CD4-positive, alpha-beta T cell treated with Interleukin-4 for 4 hours (primary cell): Measurements from ENCODE around the gene HM13.

Experiments
- DNase-seq: peaks from one replicate; pipeline ENCODE4 v3.0.0-alpha.2; 2020

HM13 gene

DNA sequence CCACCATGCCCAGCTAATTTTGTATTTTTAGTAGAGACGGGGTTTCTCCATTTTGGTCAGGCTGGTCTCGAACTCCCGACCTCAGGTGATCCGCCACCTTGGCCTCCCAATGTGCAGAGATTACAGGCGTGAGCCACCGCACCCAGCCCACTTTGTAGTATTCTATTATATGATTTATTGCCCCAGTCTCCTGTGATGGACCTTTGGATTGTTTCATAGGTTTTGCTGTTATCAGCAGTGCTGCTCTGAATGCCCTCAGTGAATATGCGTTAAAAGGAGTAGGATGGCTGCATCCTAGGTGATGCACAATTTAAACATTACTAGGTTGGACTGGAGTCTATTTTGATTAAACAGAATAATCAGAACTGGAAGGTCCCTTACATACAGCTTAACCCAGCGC, 101.2 kb downstream of the HM13 start:
- DNase-seq = no peak

DNA sequence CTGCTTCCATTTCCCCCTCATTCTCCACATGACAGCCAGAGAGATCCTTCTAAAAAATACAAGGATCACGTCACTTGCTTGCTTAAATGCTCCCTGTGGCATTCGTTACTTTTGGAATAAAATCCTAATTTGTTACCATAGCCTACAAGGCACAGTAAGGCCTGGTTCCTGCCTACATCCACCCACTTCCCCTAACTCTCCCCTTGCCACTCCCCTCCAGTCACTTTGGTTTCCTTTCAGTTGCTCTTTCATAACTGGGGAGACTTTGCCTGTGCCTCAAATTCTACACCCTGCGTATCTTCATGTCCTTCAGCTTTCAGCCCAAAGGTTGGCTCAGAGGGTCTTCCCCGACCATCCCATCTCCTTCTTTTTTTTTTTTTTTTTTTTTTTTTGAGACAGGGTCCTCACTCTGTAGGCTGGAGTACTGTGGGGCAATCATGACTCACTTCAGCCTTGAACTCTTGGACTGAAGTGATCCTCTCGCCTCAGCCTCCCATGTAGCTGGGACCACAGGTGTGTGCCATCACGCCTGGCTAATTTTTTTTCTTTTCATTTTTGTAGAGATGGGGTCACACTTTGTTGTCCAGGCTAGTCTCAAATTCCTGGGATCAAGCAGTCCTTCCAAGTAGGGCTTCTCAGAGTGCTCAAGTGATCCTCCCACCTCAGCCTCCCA, 103.3 kb downstream of the HM13 start:
- DNase-seq = no peak
